Central memory CD8-positive, alpha-beta T cell (primary cell): ENCODE data around the gene ELOVL4.

ENCODE experiments used
- ATAC-seq: fragments of 150-1000 bp; cut with Tn5 transposase; replicated peaks from 2 replicates; pipeline ENCODE4 v1.10.0; 2022; ENCODE audit warnings: mild to moderate bottlenecking, moderate FRiP score, moderate number of reproducible peaks; ENCODE audit not compliant: poor library complexity, severe bottlenecking; ENCODE audit errors: extremely low read depth
- DNase-seq, 2 donors: peaks; one replicate each; pipeline ENCODE4 v3.0.0; 2021; ENCODE audit warnings: low spot score in 2 of 2
- H3K27ac Mint-ChIP-seq: one replicate; pipeline ENCODE4 v1.8.0; 2022; ENCODE audit warnings: low read depth, mild to moderate bottlenecking, moderate library complexity, mixed read lengths
- H3K27me3 Mint-ChIP-seq: one replicate; pipeline ENCODE4 v1.8.0; 2022; ENCODE audit warnings: mixed read lengths
- H3K36me3 Mint-ChIP-seq: one replicate; pipeline ENCODE4 v1.8.0; 2022; ENCODE audit warnings: mild to moderate bottlenecking, moderate library complexity, mixed read lengths; ENCODE audit not compliant: insufficient read depth
- H3K4me1 Mint-ChIP-seq: one replicate; pipeline ENCODE4 v1.8.0; 2022; ENCODE audit warnings: mixed read lengths
- H3K4me3 Mint-ChIP-seq: one replicate; pipeline ENCODE4 v1.8.0; 2022; ENCODE audit warnings: mild to moderate bottlenecking, moderate library complexity, mixed read lengths
- H3K9me3 Mint-ChIP-seq: one replicate; pipeline ENCODE4 v1.8.0; 2022; ENCODE audit warnings: mixed read lengths

ELOVL4 gene

GRCh38 chr6:79949233-79949632, 1.9 kb upstream of the ELOVL4 start:
- peaks cover 6% of the 10 kb centered on the region for H3K36me3 Mint-ChIP-seq
- peak overlapping the region; percentile 18 for H3K4me3 Mint-ChIP-seq
- peaks cover 20% of the 10 kb centered on the region for H3K4me1 Mint-ChIP-seq
- no peak overlapping the region for H3K27ac Mint-ChIP-seq
- DNase-seq (peak; percentile 36 to 39), ATAC-seq (no peak)
- peaks cover 14% of the 10 kb centered on the region for H3K27me3 Mint-ChIP-seq
- H3K9me3 Mint-ChIP-seq = no peaks in the 10 kb centered on the region

GRCh38 chr6:79946272-79947190, 822 bp downstream of the ELOVL4 start:
- H3K27me3 Mint-ChIP-seq = no peaks in the 10 kb centered on the region

GRCh38 chr6:79943133-79943532, 4.2 kb downstream of the ELOVL4 start:
- Mint-ChIP-seq H3K4me3 (no peak overlapping the region), H3K27ac (no peak overlapping the region), H3K36me3 (peaks cover 6% of the 10 kb centered on the region), H3K27me3 (no peaks in the 10 kb centered on the region), H3K9me3 (no peaks in the 10 kb centered on the region), H3K4me1 (peaks cover 24% of the 10 kb centered on the region)
- DNase-seq (no peak), ATAC-seq (no peak)

More at GRCh38 chr6:79946272-79947190, 822 bp downstream of the ELOVL4 start:
- DNase-seq (no peak), ATAC-seq (peak; percentile 38)
- H3K4me3 Mint-ChIP-seq = peak overlapping the region; percentile 95
- H3K36me3 Mint-ChIP-seq = peaks cover 5% of the 10 kb centered on the region
- peaks cover 26% of the 10 kb centered on the region for H3K4me1 Mint-ChIP-seq
- H3K27ac Mint-ChIP-seq = peak overlapping the region; percentile 6
- no peaks in the 10 kb centered on the region for H3K9me3 Mint-ChIP-seq

- H3K27ac Mint-ChIP-seq = no peak overlapping the region
- H3K4me1 Mint-ChIP-seq = peaks cover 16% of the 10 kb centered on the region
- no peaks in the 10 kb centered on the region for H3K9me3 Mint-ChIP-seq
- DNase-seq (no peak), ATAC-seq (no peak)
- H3K4me3 Mint-ChIP-seq = no peak overlapping the region
- peaks cover 3% of the 10 kb centered on the region for H3K36me3 Mint-ChIP-seq
- H3K27me3 Mint-ChIP-seq = no peaks in the 10 kb centered on the region
Measured at GRCh38 chr6:79941489-79942151, 5.7 kb downstream of the ELOVL4 start.

- ATAC-seq = no peak
- Mint-ChIP-seq H3K27ac (no peak overlapping the region), H3K9me3 (no peaks in the 10 kb centered on the region), H3K27me3 (no peaks in the 10 kb centered on the region), H3K36me3 (no peaks in the 10 kb centered on the region), H3K4me3 (no peak overlapping the region), H3K4me1 (peaks cover 9% of the 10 kb centered on the region)
- DNase-seq = no peak
Measured at GRCh38 chr6:79928478-79928998, 18.8 kb downstream of the ELOVL4 start.

- DNase-seq (no peak), ATAC-seq (no peak)
- Mint-ChIP-seq H3K9me3 (no peaks in the 10 kb centered on the region), H3K4me1 (peaks cover 9% of the 10 kb centered on the region), H3K36me3 (no peaks in the 10 kb centered on the region), H3K4me3 (no peak overlapping the region), H3K27me3 (no peaks in the 10 kb centered on the region), H3K27ac (no peak overlapping the region)
Measured at GRCh38 chr6:79927758-79928157, 19.6 kb downstream of the ELOVL4 start.

GRCh38 chr6:79923270-79923669, 24.1 kb downstream of the ELOVL4 start:
- no peak overlapping the region for H3K27ac Mint-ChIP-seq
- no peak for ATAC-seq
- no peak for DNase-seq
- H3K36me3 Mint-ChIP-seq = peaks cover 1% of the 10 kb centered on the region
- no peaks in the 10 kb centered on the region for H3K9me3 Mint-ChIP-seq
- no peak overlapping the region for H3K4me3 Mint-ChIP-seq
- no peaks in the 10 kb centered on the region for H3K27me3 Mint-ChIP-seq
- peaks cover 5% of the 10 kb centered on the region for H3K4me1 Mint-ChIP-seq

GRCh38 chr6:79922018-79922417, 25.3 kb downstream of the ELOVL4 start:
- ATAC-seq (no peak), DNase-seq (no peak)
- Mint-ChIP-seq H3K4me1 (no peaks in the 10 kb centered on the region), H3K27ac (no peak overlapping the region), H3K36me3 (peaks cover 2% of the 10 kb centered on the region), H3K27me3 (no peaks in the 10 kb centered on the region), H3K9me3 (no peaks in the 10 kb centered on the region), H3K4me3 (no peak overlapping the region)

- H3K4me1 Mint-ChIP-seq = peaks cover 19% of the 10 kb centered on the region
- H3K9me3 Mint-ChIP-seq = no peaks in the 10 kb centered on the region
- peaks cover 1% of the 10 kb centered on the region for H3K36me3 Mint-ChIP-seq
- DNase-seq (peak in 1 of 2 donors; percentile 13), ATAC-seq (peak; percentile 96)
- H3K27ac Mint-ChIP-seq = no peak overlapping the region
- no peak overlapping the region for H3K4me3 Mint-ChIP-seq
- no peaks in the 10 kb centered on the region for H3K27me3 Mint-ChIP-seq
Measured at GRCh38 chr6:79913369-79913768, 34.0 kb downstream of the ELOVL4 start.

GRCh38 chr6:79911992-79912391, 35.4 kb downstream of the ELOVL4 start:
- Mint-ChIP-seq H3K27ac (no peak overlapping the region), H3K9me3 (no peaks in the 10 kb centered on the region), H3K4me1 (peaks cover 19% of the 10 kb centered on the region), H3K27me3 (no peaks in the 10 kb centered on the region), H3K4me3 (no peak overlapping the region), H3K36me3 (peaks cover under 1% of the 10 kb centered on the region)
- no peak for DNase-seq
- no peak for ATAC-seq

- Mint-ChIP-seq H3K4me1 (peaks cover 19% of the 10 kb centered on the region), H3K4me3 (no peak overlapping the region)
Measured at GRCh38 chr6:79909517-79909916, 37.8 kb downstream of the ELOVL4 start.

GRCh38 chr6:79902046-79902445, 45.3 kb downstream of the ELOVL4 start:
- DNase-seq (no peak), ATAC-seq (no peak)
- H3K9me3 Mint-ChIP-seq = no peaks in the 10 kb centered on the region
- H3K27me3 Mint-ChIP-seq = peaks cover 24% of the 10 kb centered on the region
- no peaks in the 10 kb centered on the region for H3K4me1 Mint-ChIP-seq
- no peak overlapping the region for H3K4me3 Mint-ChIP-seq
- H3K27ac Mint-ChIP-seq = no peak overlapping the region
- no peaks in the 10 kb centered on the region for H3K36me3 Mint-ChIP-seq

More at GRCh38 chr6:79909517-79909916, 37.8 kb downstream of the ELOVL4 start:
- no peaks in the 10 kb centered on the region for H3K36me3 Mint-ChIP-seq
- no peak overlapping the region for H3K27ac Mint-ChIP-seq
- H3K9me3 Mint-ChIP-seq = no peaks in the 10 kb centered on the region
- ATAC-seq = no peak
- peaks cover 9% of the 10 kb centered on the region for H3K27me3 Mint-ChIP-seq
- DNase-seq = no peak
